ENCODE measurements around the gene PTGR3.
A peak's percentile ranks its signal among the peaks of the same experiment; 100 is the strongest.

PTGR3 gene

GRCh38 chr18:75235896-75236295 is 27.0 kb upstream of the PTGR3 start:
- H3K36me3 ChIP-seq (ENCODE audit: control insufficient read depth in 1 of 2, insufficient read depth in 2 of 2, low read length in 2 of 2) = peaks cover 0 to 5% of the 10 kb centered on the region in 2 donors
- H3K9ac ChIP-seq (ENCODE audit: low read depth in 1 of 2, low read length in 2 of 2) = no peak overlapping the region
- no peaks in the 10 kb centered on the region for H3K9me3 ChIP-seq (ENCODE audit: control insufficient read depth in 1 of 2, low read length in 2 of 2)
- no peaks in the 10 kb centered on the region for H3K27me3 ChIP-seq (ENCODE audit: control insufficient read depth in 1 of 2, insufficient read depth in 2 of 2, low read length in 2 of 2)
- no peak overlapping the region for H3K4me3 ChIP-seq (ENCODE audit: low read depth in 1 of 2, low read length in 2 of 2)
- peaks cover 3 to 4% of the 10 kb centered on the region in 2 donors for H3K4me1 ChIP-seq (ENCODE audit: control insufficient read depth in 1 of 2, insufficient read depth in 2 of 2, low read length in 2 of 2)
- no peak overlapping the region for H3K27ac ChIP-seq (ENCODE audit: low read depth, low read length)

GRCh38 chr18:75234901-75235300 is 26.0 kb upstream of the PTGR3 start:
- Histone ChIP-seq H3K9ac (ENCODE audit: low read depth in 1 of 2, low read length in 2 of 2) (no peak overlapping the region), H3K4me1 (ENCODE audit: control insufficient read depth in 1 of 2, insufficient read depth in 2 of 2, low read length in 2 of 2) (peaks cover 4 to 6% of the 10 kb centered on the region in 2 donors), H3K9me3 (ENCODE audit: control insufficient read depth in 1 of 2, low read length in 2 of 2) (no peaks in the 10 kb centered on the region), H3K27ac (ENCODE audit: low read depth, low read length) (no peak overlapping the region), H3K4me3 (ENCODE audit: low read depth in 1 of 2, low read length in 2 of 2) (no peak overlapping the region), H3K36me3 (ENCODE audit: control insufficient read depth in 1 of 2, insufficient read depth in 2 of 2, low read length in 2 of 2) (peaks cover 0 to 7% of the 10 kb centered on the region in 2 donors), H3K27me3 (ENCODE audit: control insufficient read depth in 1 of 2, insufficient read depth in 2 of 2, low read length in 2 of 2) (no peaks in the 10 kb centered on the region)

- peaks cover 25 to 27% of the 10 kb centered on the region in 2 donors for H3K4me1 ChIP-seq (ENCODE audit: control insufficient read depth in 1 of 2, insufficient read depth in 2 of 2, low read length in 2 of 2)
- peaks cover 0 to 5% of the 10 kb centered on the region in 2 donors for H3K36me3 ChIP-seq (ENCODE audit: control insufficient read depth in 1 of 2, insufficient read depth in 2 of 2, low read length in 2 of 2)
- no peaks in the 10 kb centered on the region for H3K27me3 ChIP-seq (ENCODE audit: control insufficient read depth in 1 of 2, insufficient read depth in 2 of 2, low read length in 2 of 2)
- no peaks in the 10 kb centered on the region for H3K9me3 ChIP-seq (ENCODE audit: control insufficient read depth in 1 of 2, low read length in 2 of 2)
- H3K4me3 ChIP-seq (ENCODE audit: low read depth in 1 of 2, low read length in 2 of 2) = peak overlapping the region in 1 of 2 donors; percentile 5
- no peak overlapping the region for H3K27ac ChIP-seq (ENCODE audit: low read depth, low read length)
- no peak overlapping the region for H3K9ac ChIP-seq (ENCODE audit: low read depth in 1 of 2, low read length in 2 of 2)
Measured at GRCh38 chr18:75231053-75231406, 22.1 kb upstream of the PTGR3 start.

- peak overlapping the region in 1 of 2 donors; percentile 5 for H3K4me3 ChIP-seq (ENCODE audit: low read depth in 1 of 2, low read length in 2 of 2)
Measured at GRCh38 chr18:75230163-75231052, 21.5 kb upstream of the PTGR3 start.

GRCh38 chr18:75229437-75229836 is 20.5 kb upstream of the PTGR3 start:
- Histone ChIP-seq H3K4me1 (ENCODE audit: control insufficient read depth in 1 of 2, insufficient read depth in 2 of 2, low read length in 2 of 2) (peaks cover 27 to 28% of the 10 kb centered on the region in 2 donors), H3K9ac (ENCODE audit: low read depth in 1 of 2, low read length in 2 of 2) (no peak overlapping the region), H3K27ac (ENCODE audit: low read depth, low read length) (no peak overlapping the region), H3K27me3 (ENCODE audit: control insufficient read depth in 1 of 2, insufficient read depth in 2 of 2, low read length in 2 of 2) (no peaks in the 10 kb centered on the region), H3K4me3 (ENCODE audit: low read depth in 1 of 2, low read length in 2 of 2) (no peak overlapping the region), H3K9me3 (ENCODE audit: control insufficient read depth in 1 of 2, low read length in 2 of 2) (no peaks in the 10 kb centered on the region), H3K36me3 (ENCODE audit: control insufficient read depth in 1 of 2, insufficient read depth in 2 of 2, low read length in 2 of 2) (peaks cover 0 to 3% of the 10 kb centered on the region in 2 donors)

More at GRCh38 chr18:75230163-75231052, 21.5 kb upstream of the PTGR3 start:
- H3K9me3 ChIP-seq (ENCODE audit: control insufficient read depth in 1 of 2, low read length in 2 of 2) = no peaks in the 10 kb centered on the region
- no peak overlapping the region for H3K27ac ChIP-seq (ENCODE audit: low read depth, low read length)
- no peak overlapping the region for H3K9ac ChIP-seq (ENCODE audit: low read depth in 1 of 2, low read length in 2 of 2)
- H3K36me3 ChIP-seq (ENCODE audit: control insufficient read depth in 1 of 2, insufficient read depth in 2 of 2, low read length in 2 of 2) = peaks cover 0 to 3% of the 10 kb centered on the region in 2 donors
- H3K4me1 ChIP-seq (ENCODE audit: control insufficient read depth in 1 of 2, insufficient read depth in 2 of 2, low read length in 2 of 2) = peaks cover 27 to 28% of the 10 kb centered on the region in 2 donors
- H3K27me3 ChIP-seq (ENCODE audit: control insufficient read depth in 1 of 2, insufficient read depth in 2 of 2, low read length in 2 of 2) = no peaks in the 10 kb centered on the region

GRCh38 chr18:75228967-75229366 is 20.0 kb upstream of the PTGR3 start:
- Histone ChIP-seq H3K36me3 (ENCODE audit: control insufficient read depth in 1 of 2, insufficient read depth in 2 of 2, low read length in 2 of 2) (peaks cover 0 to 3% of the 10 kb centered on the region in 2 donors), H3K27me3 (ENCODE audit: control insufficient read depth in 1 of 2, insufficient read depth in 2 of 2, low read length in 2 of 2) (no peaks in the 10 kb centered on the region), H3K4me3 (ENCODE audit: low read depth in 1 of 2, low read length in 2 of 2) (no peak overlapping the region), H3K4me1 (ENCODE audit: control insufficient read depth in 1 of 2, insufficient read depth in 2 of 2, low read length in 2 of 2) (peaks cover 27 to 28% of the 10 kb centered on the region in 2 donors), H3K27ac (ENCODE audit: low read depth, low read length) (no peak overlapping the region), H3K9ac (ENCODE audit: low read depth in 1 of 2, low read length in 2 of 2) (no peak overlapping the region), H3K9me3 (ENCODE audit: control insufficient read depth in 1 of 2, low read length in 2 of 2) (no peaks in the 10 kb centered on the region)

GRCh38 chr18:75227535-75228296 is 18.8 kb upstream of the PTGR3 start:
- Histone ChIP-seq H3K4me1 (ENCODE audit: control insufficient read depth in 1 of 2, insufficient read depth in 2 of 2, low read length in 2 of 2) (peaks cover 27 to 28% of the 10 kb centered on the region in 2 donors), H3K36me3 (ENCODE audit: control insufficient read depth in 1 of 2, insufficient read depth in 2 of 2, low read length in 2 of 2) (peaks cover 0 to 3% of the 10 kb centered on the region in 2 donors), H3K27ac (ENCODE audit: low read depth, low read length) (no peak overlapping the region), H3K9me3 (ENCODE audit: control insufficient read depth in 1 of 2, low read length in 2 of 2) (no peaks in the 10 kb centered on the region), H3K27me3 (ENCODE audit: control insufficient read depth in 1 of 2, insufficient read depth in 2 of 2, low read length in 2 of 2) (no peaks in the 10 kb centered on the region), H3K9ac (ENCODE audit: low read depth in 1 of 2, low read length in 2 of 2) (peak overlapping the region in 1 of 2 donors; percentile 51), H3K4me3 (ENCODE audit: low read depth in 1 of 2, low read length in 2 of 2) (peak overlapping the region; percentile 36 to 57)

GRCh38 chr18:75226956-75227316 is 18.0 kb upstream of the PTGR3 start:
- Histone ChIP-seq H3K27me3 (ENCODE audit: control insufficient read depth in 1 of 2, insufficient read depth in 2 of 2, low read length in 2 of 2) (no peaks in the 10 kb centered on the region), H3K4me1 (ENCODE audit: control insufficient read depth in 1 of 2, insufficient read depth in 2 of 2, low read length in 2 of 2) (peaks cover 27 to 28% of the 10 kb centered on the region in 2 donors), H3K9ac (ENCODE audit: low read depth in 1 of 2, low read length in 2 of 2) (peak overlapping the region; percentile 23 to 51), H3K4me3 (ENCODE audit: low read depth in 1 of 2, low read length in 2 of 2) (peak overlapping the region; percentile 36 to 57), H3K27ac (ENCODE audit: low read depth, low read length) (peak overlapping the region; percentile 54), H3K9me3 (ENCODE audit: control insufficient read depth in 1 of 2, low read length in 2 of 2) (no peaks in the 10 kb centered on the region), H3K36me3 (ENCODE audit: control insufficient read depth in 1 of 2, insufficient read depth in 2 of 2, low read length in 2 of 2) (peaks cover 0 to 3% of the 10 kb centered on the region in 2 donors)

GRCh38 chr18:75226286-75226955 is 17.5 kb upstream of the PTGR3 start:
- peak overlapping the region; percentile 54 for H3K27ac ChIP-seq (ENCODE audit: low read depth, low read length)
- peaks cover 0 to 3% of the 10 kb centered on the region in 2 donors for H3K36me3 ChIP-seq (ENCODE audit: control insufficient read depth in 1 of 2, insufficient read depth in 2 of 2, low read length in 2 of 2)
- H3K9ac ChIP-seq (ENCODE audit: low read depth in 1 of 2, low read length in 2 of 2) = peak overlapping the region; percentile 23 to 51
- no peaks in the 10 kb centered on the region for H3K27me3 ChIP-seq (ENCODE audit: control insufficient read depth in 1 of 2, insufficient read depth in 2 of 2, low read length in 2 of 2)
- H3K4me1 ChIP-seq (ENCODE audit: control insufficient read depth in 1 of 2, insufficient read depth in 2 of 2, low read length in 2 of 2) = peaks cover 27 to 28% of the 10 kb centered on the region in 2 donors
- H3K9me3 ChIP-seq (ENCODE audit: control insufficient read depth in 1 of 2, low read length in 2 of 2) = no peaks in the 10 kb centered on the region
- H3K4me3 ChIP-seq (ENCODE audit: low read depth in 1 of 2, low read length in 2 of 2) = peak overlapping the region; percentile 36 to 57

Data from duodenal mucosa (tissue), 2 donors.